ENCODE data around the gene VGLL4.

The VGLL4 gene

GRCh38 chr3:11538581-11538980 lies 105.1 kb downstream of the VGLL4 start:
- H3K4me2 ChIP-seq (ENCODE audit: low read depth, low read length, poor library complexity, severe bottlenecking), result no peak overlapping the region
- H3K4me3 ChIP-seq (ENCODE audit: low read length, poor library complexity, severe bottlenecking), result no peak overlapping the region
- H4K20me1 ChIP-seq (ENCODE audit: insufficient read depth, low read length, poor library complexity, severe bottlenecking), result no peaks in the 10 kb centered on the region
- no peaks in the 10 kb centered on the region for H3F3A ChIP-seq (ENCODE audit: low read depth)
- TF ChIP-seq EZH2phosphoT487 (IDR thresholded peaks at IDR 0.05; ENCODE audit: borderline replicate concordance) (no peak), CTCF (conservative IDR thresholded peaks at IDR 0.05; ENCODE audit: low read length) (no peak)
- no peaks in the 10 kb centered on the region for H3K36me3 ChIP-seq (ENCODE audit: insufficient read depth, low read length)
- H3K4me1 ChIP-seq (ENCODE audit: insufficient read depth, low read length, poor library complexity, severe bottlenecking), result no peaks in the 10 kb centered on the region
- no peaks in the 10 kb centered on the region for H3K9me2 ChIP-seq (replicated peaks; ENCODE audit: low read depth, low read length)
- H3K27me3 ChIP-seq (ENCODE audit: insufficient read depth, low read length, poor library complexity, severe bottlenecking), result no peaks in the 10 kb centered on the region
- H3K79me2 ChIP-seq (ENCODE audit: insufficient read depth, low read length), result no peaks in the 10 kb centered on the region
- no peak overlapping the region for H3K9ac ChIP-seq (ENCODE audit: low read depth, low read length, poor library complexity, severe bottlenecking)
- no peak overlapping the region for H2AFZ ChIP-seq (ENCODE audit: low read length)
- H3K9me3 ChIP-seq (ENCODE audit: insufficient read depth, low read depth, low read length), result no peaks in the 10 kb centered on the region

- no peak overlapping the region for H2AFZ ChIP-seq (ENCODE audit: low read length)
- H3K9me3 ChIP-seq (ENCODE audit: insufficient read depth, low read depth, low read length), result no peaks in the 10 kb centered on the region
- H3K36me3 ChIP-seq (ENCODE audit: insufficient read depth, low read length), result no peaks in the 10 kb centered on the region
- H3K9me2 ChIP-seq (replicated peaks; ENCODE audit: low read depth, low read length), result no peaks in the 10 kb centered on the region
- no peak for TF ChIP-seq CTCF (conservative IDR thresholded peaks at IDR 0.05; ENCODE audit: low read length)
- TF ChIP-seq EZH2phosphoT487 (IDR thresholded peaks at IDR 0.05; ENCODE audit: borderline replicate concordance), result no peak
- no peak overlapping the region for H3K4me3 ChIP-seq (ENCODE audit: low read length, poor library complexity, severe bottlenecking)
- no peak overlapping the region for H3K4me2 ChIP-seq (ENCODE audit: low read depth, low read length, poor library complexity, severe bottlenecking)
- H3K79me2 ChIP-seq (ENCODE audit: insufficient read depth, low read length), result no peaks in the 10 kb centered on the region
- no peak overlapping the region for H3K9ac ChIP-seq (ENCODE audit: low read depth, low read length, poor library complexity, severe bottlenecking)
- H3K4me1 ChIP-seq (ENCODE audit: insufficient read depth, low read length, poor library complexity, severe bottlenecking), result no peaks in the 10 kb centered on the region
- no peaks in the 10 kb centered on the region for H3F3A ChIP-seq (ENCODE audit: low read depth)
- no peaks in the 10 kb centered on the region for H3K27me3 ChIP-seq (ENCODE audit: insufficient read depth, low read length, poor library complexity, severe bottlenecking)
- H4K20me1 ChIP-seq (ENCODE audit: insufficient read depth, low read length, poor library complexity, severe bottlenecking), result no peaks in the 10 kb centered on the region
These were observed 106.6 kb downstream of the VGLL4 start for GRCh38 chr3:11536936-11537612.

GRCh38 chr3:11536132-11536935 lies 107.4 kb downstream of the VGLL4 start:
- Histone ChIP-seq H3K27me3 (ENCODE audit: insufficient read depth, low read length, poor library complexity, severe bottlenecking) (no peaks in the 10 kb centered on the region), H3K9ac (ENCODE audit: low read depth, low read length, poor library complexity, severe bottlenecking) (no peak overlapping the region), H3K79me2 (ENCODE audit: insufficient read depth, low read length) (no peaks in the 10 kb centered on the region), H3K9me3 (ENCODE audit: insufficient read depth, low read depth, low read length) (no peaks in the 10 kb centered on the region), H2AFZ (ENCODE audit: low read length) (no peak overlapping the region), H3K36me3 (ENCODE audit: insufficient read depth, low read length) (no peaks in the 10 kb centered on the region), H3K4me3 (ENCODE audit: low read length, poor library complexity, severe bottlenecking) (no peak overlapping the region), H3K4me2 (ENCODE audit: low read depth, low read length, poor library complexity, severe bottlenecking) (no peak overlapping the region), H3K9me2 (replicated peaks; ENCODE audit: low read depth, low read length) (no peaks in the 10 kb centered on the region), H4K20me1 (ENCODE audit: insufficient read depth, low read length, poor library complexity, severe bottlenecking) (no peaks in the 10 kb centered on the region), H3K4me1 (ENCODE audit: insufficient read depth, low read length, poor library complexity, severe bottlenecking) (no peaks in the 10 kb centered on the region), H3F3A (ENCODE audit: low read depth) (no peaks in the 10 kb centered on the region)
- TF ChIP-seq CTCF (conservative IDR thresholded peaks at IDR 0.05; ENCODE audit: low read length) (no peak), EZH2phosphoT487 (IDR thresholded peaks at IDR 0.05; ENCODE audit: borderline replicate concordance) (no peak)

Data from Loucy (cell line).